G401 (cell line): ENCODE data around the gene MAP1S. TPM values are rescaled to one million over a fixed set of nuclear protein-coding genes. Genes with fewer than 3 reads are reported as not detected.
"Not testable (repeated sequence)": the region's sequence is repeated elsewhere in the genome, so short reads cannot be mapped to it uniquely, and the experiment has no call there.

ENCODE experiments used
- DNase-seq: peaks from one replicate; pipeline ENCODE4 v3.0.0-alpha.2; 2015; ENCODE audit warnings: low spot score
- in situ Hi-C: cut with HindIII; loops from 2 replicates; pipeline ENCODE4 v1.10.0; 2016; ENCODE audit warnings: low sequenced_read_pairs, mixed read lengths
- total RNA-seq: library from RNA; depleted of rRNA; stranded (reverse); fragments of >200 nt; shearing (Covaris generic); gene quantifications from 2 replicates; pipeline ENCODE4 v1.2.3, GENCODE V29; 2014

The MAP1S gene
- total RNA-seq, 1 experiment from 2014 or later = 41.7 TPM

DNA sequence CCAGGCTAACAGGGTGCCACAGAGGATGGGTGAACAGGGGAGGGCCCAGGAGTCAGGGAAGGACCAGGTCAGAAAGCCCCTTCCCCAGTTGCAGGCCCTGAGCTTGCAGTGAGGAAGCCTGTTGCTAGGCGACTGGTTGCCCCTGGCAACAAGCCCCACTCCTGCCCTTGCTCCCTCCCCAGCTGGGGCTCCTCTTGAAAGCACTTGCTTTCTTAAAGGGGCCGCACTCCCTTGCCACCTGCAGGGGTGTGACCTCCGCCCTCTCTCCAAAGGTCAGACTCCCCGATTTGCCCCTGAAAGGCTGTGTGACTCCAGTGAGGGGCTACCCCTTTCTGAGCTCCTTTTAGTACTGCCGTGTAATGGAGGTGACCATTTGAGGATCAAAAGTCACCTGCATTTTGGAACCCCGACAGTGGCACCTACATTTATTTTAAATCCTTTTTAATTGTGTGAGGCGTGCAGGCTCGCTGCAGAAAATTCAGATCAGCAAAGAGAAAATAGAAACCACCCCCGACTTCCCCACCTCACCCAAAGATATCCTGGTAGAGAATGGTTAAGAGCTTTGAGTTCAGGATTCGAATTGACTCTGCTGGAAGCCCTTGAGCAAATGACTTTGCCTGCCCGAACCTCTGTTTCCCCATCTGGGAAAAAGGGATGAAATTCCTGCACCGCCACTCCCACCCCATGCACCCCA is 36.8 kb downstream of the MAP1S start:
- DNase-seq = peak; percentile 62
- in situ Hi-C loops = no loop called here

DNA sequence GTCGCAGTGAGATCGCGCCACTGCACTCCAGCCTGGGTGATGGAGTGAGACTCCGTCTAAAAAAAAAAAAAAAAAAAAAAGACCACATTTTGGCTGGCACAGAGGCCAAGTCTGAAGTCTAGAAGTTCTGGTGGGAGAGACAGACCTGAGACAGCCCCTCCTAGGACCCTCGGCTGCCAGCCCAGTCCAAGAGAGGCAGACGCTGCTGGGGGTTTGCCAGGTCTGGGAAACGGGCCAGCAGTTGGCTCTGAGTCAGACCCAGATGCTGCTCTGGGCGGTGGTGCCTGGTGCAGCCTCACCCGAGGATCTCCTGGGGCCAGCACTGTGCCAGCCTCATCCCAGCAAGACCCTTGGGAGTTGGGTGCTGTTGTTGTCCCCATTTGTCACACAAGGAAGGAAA is 37.8 kb downstream of the MAP1S start:
- peak; percentile 58 for DNase-seq
- in situ Hi-C loops = no loop called here

DNA sequence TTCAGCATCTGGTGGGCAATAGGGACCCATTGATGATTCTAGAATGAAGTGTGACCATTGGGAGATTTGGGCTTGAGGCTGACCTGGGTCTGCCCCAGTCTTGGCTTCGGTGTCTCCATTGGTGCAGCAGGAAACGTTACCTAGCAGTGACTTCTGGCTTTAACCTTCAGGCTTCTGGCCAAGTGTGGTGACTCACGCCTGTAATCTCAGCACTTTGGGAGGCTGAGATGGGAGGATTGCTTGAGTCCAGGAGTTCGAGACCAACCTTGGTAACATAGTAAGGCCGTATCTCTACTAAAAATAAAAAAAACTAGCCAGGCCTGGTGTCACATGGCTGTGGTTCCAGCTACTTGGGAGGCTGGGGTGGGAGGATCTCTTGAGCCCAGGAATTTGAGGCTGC is 39.2 kb downstream of the MAP1S start:
- in situ Hi-C loops = no loop called here
- no peak for DNase-seq

DNA sequence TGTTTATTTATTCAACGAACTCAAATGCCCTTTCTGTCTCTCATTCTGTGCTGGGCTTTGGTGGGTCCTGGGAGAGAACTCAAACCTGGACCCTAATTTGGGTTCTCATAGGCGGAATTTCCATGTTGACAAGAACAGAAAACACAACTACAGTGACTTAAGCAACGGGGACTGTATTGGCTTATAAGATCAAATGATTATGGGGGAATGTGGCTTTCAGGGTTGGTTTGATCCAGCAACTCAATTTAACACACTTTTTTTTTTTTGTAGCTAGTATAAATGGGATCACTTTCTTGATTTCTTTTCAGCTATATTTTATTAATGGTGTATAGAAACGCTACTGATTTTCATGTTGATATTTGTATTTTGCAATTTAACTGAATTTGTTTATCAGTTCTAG is 41.9 kb downstream of the MAP1S start:
- no peak for DNase-seq
- in situ Hi-C loops = no loop called here

DNA sequence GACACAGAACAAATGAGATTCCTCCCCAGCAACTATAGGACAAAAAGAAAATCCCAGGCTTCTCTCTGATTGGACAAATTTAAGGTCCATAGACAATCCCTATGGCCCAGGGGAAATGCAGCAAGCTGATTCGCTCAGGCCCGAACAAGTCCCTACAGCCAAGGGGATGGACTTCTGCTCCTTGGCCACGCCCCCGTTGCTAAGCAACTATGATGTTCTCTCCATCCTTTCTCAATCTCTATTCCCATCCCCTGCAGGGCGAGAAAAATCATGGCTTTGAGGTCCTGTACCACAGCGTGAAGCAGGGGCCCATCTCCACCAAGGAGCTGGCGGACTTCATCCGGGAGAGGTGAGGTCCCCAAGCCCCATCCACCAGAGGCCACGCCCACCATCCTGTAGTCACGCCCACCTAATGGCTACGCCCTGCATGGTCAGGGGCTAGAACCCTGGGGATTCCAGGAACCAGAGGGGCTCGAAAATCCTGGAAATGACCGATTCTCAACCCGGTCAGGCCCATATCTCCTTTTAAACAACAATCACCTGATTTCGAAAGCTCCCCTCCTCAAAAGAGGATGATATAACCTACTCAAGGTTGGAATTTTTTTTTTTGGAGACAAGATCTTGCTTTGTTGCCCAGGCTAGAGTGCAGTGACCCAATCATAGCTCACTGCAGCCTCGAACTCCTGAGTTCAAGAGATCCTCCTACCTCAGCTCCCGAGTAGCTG is 43.4 kb downstream of the MAP1S start:
- in situ Hi-C loops = no loop called here
- peak; percentile 47 for DNase-seq

DNA sequence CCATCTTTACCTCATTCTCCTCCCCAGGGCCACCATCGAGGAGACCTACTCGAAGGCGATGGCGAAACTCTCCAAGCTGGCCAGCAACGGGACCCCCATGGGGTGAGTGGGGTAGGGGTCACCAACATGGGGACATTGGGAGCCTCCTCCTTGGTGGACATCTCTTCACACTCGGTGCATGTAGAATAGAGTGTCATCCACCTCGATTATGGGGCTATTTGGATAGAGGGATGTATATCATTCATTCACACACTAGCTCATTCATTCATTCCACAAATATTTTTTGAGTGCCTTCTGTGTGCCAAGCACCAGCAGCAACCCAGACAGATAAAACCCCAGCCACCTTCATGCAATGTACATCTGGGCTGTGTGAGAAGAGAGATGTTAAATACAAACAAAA is 45.1 kb downstream of the MAP1S start:
- no peak for DNase-seq
- in situ Hi-C loops = no loop called here

DNA sequence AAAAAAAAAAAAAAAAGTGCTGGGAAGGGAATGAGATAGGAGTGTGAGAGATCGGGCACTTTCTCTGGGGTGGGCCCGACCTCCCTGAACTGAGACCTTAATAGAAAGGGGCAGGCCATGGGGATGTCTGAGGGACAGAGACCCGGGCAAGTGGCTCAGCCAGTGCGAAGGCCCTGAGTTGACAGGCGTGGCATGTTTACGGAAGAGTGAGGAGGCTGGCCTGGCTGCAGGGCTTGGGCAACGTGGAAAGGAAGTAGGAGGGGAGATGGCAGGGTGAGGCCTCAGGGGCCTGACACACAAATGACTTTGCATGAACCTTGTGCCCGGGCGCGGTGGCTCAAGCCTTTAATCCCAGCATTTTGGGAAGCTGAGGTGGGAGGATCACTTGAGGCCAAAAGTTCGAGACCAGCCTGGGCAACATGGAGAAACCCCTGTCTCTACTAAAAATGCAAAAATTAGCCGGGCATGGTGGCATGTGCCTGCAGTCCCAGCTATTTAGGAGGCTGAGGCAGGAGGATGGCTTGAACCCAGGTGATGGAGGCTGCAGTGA is 45.9 kb downstream of the MAP1S start:
- DNase-seq = no peak
- in situ Hi-C loops = no loop called here

DNA sequence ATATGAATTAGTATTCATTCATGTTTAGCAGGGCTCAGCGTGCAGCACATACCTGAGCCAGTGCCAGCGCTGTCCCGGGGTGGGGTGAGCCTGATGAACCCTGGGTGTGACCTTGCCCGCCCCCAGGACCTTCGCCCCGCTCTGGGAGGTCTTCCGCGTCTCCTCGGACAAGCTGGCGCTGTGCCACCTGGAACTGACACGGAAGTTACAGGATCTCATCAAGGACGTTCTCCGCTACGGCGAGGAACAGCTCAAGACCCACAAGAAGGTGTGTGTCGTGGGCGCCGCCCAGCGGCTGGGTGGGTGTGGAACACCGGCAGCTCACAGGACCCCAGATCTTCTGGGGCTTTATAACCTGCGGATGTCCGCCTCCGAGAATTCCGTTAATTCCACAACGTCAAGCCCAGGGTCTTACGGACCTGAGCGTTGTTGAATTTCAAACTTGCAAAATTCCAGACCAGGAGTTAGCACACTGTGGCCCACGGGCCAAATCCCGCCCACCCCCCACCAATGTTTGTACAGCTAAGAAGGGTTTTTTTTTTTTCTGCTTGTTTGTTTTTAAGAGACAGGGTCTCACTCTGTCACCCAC is 47.4 kb downstream of the MAP1S start:
- peak; percentile 55 for DNase-seq
- in situ Hi-C loops = no loop called here

DNA sequence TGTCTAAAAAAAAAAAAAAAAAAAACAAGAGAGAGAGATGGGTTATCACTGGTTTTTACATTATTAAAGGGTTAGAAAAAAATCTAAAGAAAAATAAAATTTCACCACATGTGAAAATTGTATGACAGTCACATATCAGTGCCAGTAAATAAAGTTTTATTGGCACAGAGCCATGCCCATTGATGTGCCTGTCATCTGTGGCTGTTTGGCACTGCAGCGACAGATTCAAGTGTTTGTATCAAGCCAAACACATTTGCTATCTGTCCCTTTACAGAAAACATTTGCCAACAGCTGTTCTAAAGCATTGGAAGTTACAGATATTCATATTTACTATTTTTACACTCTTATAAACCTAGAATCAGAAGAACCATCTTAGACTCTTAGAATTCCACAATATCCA is 48.3 kb downstream of the MAP1S start:
- DNase-seq = no peak
- in situ Hi-C loops = no loop called here

DNA sequence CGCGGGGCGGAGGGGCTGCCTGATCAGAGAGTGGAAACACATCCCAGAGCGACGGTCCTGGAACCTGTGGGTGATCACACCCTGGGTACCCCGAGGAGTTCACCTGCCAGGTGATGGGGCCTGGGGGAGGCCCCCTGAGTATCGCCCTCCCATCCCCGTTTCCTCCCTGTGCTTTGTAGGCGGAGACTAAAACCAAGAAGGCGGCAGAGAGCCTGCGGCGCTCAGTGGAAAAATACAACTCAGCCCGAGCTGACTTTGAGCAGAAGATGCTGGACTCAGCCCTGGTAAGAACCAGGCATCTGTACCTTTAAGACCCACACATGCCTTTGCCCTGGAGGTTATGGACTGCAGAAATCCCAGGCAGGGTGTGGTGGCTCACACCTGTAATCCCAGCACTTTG is 51.3 kb downstream of the MAP1S start:
- in situ Hi-C loops = no loop called here
- DNase-seq = no peak

DNA sequence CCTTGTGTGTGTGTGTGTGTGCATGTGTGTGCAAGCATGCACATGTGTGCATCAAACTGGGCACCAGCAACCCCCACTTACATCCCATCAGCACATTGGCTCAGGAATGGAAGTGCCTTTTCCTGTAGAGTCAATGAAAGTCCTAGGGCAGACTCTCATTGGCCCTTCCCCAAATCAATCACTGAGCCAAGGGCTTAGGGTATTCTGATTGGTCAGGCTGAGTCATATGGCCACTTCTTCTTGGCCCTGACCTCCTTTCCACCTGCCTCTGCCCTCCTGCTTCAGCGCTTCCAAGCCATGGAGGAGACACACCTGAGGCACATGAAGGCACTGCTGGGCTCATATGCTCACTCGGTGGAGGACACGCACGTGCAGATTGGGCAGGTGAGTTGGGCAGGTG is 52.9 kb downstream of the MAP1S start:
- DNase-seq = no peak
- in situ Hi-C loops = no loop called here

DNA sequence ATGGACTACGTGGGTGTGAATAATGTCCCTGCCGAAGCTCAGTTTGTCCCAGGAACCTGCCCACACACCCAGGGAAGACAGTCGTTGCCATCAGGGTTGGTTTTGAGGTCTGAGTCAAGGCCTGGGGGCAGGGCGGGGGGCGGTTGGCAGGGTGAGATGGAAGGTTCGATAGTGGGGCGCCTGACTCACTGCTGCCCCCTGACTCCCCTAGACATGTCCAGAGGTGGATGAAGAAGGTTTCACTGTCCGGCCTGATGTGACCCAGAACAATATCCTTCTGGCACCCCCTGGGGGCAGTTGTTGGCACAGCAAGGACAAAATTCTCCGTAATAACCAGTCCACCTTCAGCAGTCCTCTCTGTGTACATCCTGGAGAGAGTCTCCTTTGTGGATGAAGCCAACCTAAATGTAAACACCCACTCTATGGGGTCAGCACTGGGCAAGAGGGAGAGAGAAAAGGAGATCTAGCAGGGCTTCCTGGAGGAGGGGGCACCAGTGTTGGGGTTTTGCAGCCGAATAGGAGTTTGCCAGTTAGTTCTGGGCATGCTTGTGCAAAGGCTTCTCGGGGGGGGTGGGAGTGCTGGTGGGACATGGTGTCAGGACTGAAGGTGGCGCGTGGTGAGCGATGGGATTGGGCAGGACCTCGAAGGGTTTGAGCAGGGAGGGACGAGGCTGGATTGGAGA is 56.1 kb downstream of the MAP1S start:
- in situ Hi-C loops = no loop called here

DNA sequence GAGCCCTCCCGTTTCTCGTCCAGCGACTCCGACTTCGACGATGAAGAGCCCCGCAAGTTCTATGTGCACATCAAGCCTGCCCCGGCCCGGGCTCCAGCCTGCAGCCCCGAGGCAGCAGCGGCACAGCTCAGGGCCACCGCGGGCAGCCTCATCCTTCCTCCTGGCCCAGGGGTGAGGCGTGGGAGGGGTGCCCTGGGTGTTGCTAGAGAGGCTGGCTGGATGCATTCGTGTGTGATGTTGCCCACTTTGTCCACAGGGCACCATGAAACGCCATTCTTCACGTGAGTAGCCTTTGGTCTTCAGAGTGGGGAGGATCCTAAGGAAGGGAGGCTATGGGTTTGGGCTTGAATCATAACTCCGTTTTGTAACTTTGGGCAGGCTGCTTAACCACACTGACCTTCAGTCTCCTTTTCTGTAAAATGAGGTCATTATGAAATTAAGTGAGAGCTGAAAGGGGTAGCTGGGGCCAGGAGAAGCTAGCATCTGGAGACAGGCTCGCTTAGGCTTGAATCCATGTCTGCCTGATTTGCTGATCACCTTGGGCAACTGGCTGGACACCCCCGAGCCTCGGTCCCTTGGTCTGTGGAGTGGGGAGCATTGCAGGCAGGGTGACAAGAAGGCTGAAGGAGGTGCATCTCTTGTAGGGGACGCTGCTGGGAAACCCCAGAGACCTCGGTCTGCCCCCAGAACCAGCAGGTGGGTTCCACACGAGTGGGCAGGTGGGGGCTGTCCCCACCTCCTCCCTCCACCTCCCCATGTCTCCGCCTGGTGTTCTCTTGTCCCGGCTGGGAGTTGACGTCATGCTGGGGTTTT is 56.9 kb downstream of the MAP1S start:
- in situ Hi-C loops = no loop called here
- no peak for DNase-seq

More for the DNA sequence above, 56.1 kb downstream of the MAP1S start:
- peak; percentile 42 for DNase-seq

DNA sequence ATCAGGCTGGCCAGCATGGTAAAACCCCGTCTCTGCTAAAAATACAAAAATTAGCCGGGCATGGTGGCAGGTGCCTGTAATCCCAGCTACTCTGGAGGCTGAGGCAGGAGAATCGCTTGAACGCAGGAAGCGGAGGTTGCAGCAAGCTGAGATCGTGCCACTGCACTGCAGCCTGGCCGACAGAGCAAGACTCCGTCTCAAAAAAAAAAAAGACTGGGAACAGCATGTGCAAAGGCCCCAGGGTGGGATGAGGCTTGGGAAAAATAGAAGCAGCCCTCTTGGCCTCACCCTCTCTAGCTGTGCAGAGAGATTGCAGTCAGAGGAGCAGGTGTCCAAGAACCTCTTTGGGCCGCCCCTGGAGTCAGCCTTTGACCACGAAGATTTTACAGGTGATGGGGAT is 58.6 kb downstream of the MAP1S start:
- in situ Hi-C loops = not testable (repeated sequence)

DNA sequence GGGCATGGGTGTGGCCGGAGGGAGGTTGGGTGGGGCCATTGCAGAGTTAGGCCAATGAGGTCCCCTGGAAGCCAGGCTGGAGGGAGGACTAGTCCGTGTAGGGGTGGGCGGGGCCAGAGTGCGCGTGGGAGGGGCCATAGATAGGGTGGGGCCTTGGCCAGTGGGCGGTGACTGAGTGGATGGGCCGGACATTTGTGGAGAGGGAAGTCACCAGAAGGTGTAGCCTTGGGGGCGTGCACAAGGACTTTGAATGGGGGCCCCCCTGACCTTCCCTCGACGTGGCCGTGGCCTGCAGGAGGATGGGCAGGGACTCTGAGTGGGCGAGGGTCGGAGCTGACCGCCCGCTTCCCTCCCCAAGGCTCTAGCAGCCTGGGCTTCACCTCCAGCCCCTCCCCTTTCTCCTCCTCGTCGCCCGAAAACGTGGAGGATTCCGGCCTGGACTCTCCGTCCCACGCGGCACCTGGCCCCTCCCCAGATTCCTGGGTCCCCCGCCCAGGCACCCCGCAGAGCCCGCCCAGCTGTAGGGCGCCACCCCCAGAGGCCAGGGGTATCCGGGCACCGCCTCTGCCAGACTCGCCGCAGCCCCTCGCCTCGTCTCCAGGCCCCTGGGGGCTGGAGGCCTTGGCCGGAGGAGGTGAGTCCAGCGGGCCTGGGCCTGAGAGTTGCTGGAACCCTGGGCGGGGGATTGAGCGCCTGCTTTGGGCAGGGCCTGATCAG is 59.1 kb downstream of the MAP1S start:
- DNase-seq = no peak
- in situ Hi-C loops = no loop called here

More for the DNA sequence above, 58.6 kb downstream of the MAP1S start:
- not testable (repeated sequence) for DNase-seq

DNA sequence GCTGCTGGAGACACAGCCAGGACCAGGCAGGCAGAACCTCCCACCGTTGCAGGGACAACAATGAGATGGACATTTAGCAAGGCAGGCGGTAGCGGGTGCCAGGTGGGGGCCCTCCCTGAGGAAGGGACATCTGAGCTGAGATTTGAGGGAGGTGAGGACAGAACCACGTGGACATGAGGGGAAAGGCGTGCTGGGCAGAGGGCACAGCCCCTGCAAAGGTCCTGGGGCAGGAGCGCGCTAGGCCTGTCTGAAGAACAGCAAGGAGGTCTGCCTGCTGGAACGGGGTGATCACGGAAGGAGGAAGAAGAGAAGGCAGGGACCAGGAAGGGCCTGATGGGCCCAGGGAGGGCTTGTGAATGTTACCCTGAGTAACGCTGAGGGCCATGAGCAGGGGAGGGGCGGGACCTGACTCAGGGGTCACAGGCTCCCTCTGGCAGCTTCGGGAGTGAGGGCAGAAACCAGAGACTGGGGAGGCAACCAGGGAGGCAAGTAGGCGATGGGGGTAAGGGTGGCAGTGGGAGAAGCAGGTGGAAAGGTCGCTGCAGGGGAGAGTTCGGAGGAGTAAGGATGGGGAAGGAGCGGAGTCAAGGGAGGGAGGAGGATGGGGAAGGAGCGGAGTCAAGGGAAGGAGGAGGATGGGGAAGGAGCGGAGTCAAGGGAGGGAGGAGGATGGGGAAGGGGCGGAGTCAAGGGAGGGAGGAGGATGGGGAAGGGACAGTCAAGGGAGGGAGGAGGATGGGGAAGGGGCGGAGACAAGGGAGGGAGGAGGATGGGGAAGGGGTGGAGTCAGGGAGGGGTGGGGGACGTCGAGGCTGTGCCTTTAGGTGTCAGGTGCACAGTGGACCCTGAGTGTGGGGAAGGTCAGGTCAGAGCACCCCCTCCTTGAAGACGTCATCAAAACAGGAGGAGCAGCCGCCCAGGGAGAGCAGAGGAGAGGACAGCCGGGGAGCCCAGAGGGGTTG is 60.0 kb downstream of the MAP1S start:
- DNase-seq = peak; percentile 81
- in situ Hi-C loops = no loop called here

DNA sequence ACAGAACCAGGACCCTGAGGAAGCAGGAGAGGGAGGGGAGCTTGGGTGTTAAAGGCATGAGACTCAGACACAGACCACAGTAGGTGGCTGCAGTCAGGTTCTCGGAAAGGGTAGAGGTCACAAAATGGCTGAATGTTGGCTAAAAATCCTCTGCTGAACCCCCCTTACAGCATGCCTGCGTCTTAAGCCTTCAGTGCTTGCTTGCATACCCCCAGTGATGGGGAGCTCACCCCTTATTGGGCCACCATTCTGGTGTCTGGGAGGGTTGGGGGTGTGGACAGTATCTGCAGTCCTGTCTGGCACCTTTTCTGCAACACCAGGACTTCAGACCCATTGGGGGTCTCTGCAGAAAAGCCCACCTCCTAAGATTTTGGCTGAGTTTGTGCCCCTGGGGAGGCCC is 61.5 kb downstream of the MAP1S start:
- in situ Hi-C loops = no loop called here

More for the DNA sequence above, 61.5 kb downstream of the MAP1S start:
- DNase-seq = no peak
